IPS DF 19.7 (cell line): ENCODE measurements around the gene PROX1.

ENCODE experiments used
- DNase-seq: peaks from one replicate; pipeline ENCODE4 v3.0.0-alpha.2; 2013; ENCODE audit warnings: low read depth, low spot score

Gene PROX1

DNA sequence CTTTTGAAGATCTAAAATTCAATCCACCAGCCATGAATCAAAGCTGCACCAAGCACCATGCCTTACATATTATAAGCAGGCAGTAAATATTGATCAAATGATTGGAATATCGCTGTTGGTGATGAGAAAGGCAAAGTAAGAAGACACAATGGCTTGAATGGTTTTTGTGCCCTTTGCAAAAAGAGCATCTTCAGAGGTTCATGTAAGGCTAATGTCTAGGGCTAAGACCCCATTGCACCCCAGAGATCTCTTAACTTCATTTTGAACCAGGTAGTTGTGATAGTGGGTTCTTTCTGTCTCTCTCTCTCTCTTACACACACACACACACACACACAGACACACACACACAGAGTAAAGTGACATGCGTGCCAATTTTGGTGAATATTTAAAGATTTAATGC, 12.0 kb downstream of the PROX1 start:
- no peak for DNase-seq

DNA sequence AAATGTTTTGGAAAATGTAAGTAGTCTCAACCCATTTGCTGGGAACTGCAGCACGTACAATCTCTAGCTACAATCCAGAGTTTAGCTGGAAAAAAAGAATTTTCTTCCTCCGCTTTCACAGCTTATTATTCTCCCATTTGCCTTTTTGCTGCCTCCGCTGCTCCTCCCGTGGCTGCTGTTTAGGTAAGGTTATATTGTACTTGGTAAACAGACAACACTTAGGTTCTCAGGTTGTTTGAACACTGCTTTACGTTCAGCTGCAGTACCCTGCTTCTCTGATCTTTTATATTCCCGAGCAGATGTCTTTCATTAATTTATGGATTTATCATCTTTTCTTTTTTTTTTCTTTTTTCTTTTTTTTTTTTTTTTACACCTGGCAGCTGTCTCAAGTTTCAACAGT, 14.3 kb downstream of the PROX1 start:
- no peak for DNase-seq

DNA sequence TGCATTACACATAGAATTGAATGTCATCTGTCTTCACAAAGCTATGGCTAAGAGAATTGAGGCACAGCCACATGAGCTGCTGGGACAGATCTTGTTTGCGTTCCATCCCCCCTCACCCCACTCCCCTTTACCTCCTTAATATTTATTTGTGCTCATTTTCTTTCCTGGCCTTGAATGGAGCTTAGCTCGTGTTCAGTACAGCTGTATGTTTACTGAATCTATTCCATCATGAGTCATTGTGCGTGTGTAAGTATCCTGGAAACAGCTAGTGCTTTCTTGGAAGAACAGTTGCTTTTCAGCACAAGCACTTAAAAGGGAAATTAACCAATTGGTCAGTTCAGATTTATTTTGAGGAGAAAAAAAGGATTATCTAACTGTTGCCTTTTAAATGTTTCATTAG, 14.7 kb downstream of the PROX1 start:
- no peak for DNase-seq

DNA sequence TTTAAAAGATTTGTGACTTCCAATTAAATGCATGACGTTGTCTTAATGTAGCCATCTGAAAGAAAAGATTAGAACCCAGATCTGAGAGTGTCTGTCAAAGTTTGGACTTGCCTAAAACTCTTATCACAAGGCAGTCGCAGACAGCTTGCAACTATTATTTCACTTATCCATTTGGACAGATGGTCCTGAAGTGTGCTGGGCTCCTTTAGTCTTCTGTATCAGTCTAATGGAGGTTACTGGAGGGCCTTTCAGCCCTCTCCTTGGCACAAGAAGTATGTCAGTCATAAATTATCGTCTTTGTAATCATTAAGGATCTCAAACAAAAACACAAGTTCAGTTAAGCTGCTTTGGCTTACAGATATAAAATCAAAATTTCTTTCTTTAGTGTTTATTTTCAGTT, 15.5 kb downstream of the PROX1 start:
- DNase-seq: no peak

DNA sequence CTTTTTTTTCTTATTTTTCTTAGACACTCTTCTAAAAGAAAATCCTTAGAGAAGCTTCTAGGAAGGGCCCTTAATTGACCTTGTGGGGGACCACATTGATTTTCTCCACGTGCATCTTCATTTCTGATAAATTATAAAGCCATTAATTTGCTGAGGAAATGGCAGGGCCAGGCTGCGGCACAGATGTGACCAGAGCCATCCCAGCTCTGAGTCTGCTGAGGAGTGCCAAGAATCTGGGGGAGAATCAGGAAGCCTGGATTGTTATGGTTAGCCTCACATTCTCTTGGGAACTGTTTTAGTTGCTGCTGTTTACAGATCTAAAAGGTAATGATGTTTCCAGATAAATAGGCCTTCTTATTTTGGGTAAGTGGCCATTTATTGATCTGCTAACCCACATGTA, 16.2 kb downstream of the PROX1 start:
- no peak for DNase-seq

DNA sequence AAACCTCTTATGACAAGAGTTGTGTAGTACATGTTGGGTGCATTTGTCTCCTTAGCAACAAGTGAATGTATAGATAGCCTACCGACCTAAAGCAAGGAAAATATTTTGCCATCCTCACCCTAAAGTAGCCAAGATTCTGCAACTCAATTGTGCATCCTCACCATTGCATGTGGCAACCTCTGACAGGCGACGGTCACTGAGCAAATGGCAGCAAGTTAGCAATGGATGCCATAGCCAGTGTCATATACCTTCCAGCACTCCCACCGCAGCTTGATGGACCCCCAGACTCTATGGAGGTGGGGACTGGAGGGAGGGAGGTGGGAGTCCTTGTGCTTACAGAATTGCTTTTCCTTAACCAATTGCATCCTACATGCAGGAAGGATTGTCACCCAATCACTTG, 17.0 kb downstream of the PROX1 start:
- DNase-seq: no peak

DNA sequence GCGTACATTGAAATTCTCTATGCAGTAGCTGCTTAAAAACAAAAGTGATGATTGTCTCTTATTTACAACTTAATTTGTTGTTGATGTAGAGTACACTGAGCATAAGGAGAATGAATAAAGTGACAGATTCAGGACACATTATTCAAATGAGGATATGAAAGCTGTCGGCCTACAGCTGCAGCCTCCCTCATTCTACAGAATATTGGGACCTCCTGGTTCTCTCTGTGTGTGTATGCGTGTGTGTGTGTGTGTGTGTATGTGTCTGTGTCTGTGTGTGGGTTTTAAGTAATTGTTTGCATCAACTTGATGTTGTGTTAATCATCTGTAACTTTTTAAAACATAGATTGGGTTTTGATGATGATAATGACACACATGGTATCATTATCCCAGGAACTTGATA, 17.9 kb downstream of the PROX1 start:
- DNase-seq: no peak

DNA sequence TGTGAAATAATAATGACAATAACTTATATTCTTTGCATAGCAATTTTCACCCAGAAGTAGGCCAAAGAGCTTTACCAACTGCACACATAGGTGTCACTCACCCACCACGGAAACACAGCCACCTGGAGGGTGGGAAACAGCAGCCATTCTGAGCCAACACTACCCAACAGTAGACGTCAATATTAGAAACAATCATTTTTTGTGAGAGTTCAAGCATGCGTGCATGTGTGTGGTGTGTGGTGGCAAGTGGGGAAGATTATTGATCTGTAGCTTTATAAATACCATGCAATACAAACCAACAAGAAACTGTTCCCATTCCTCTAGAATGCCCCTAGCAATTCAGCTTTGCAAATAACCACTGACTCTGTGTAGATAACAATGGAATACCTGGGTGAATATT, 19.1 kb downstream of the PROX1 start:
- DNase-seq: no peak

DNA sequence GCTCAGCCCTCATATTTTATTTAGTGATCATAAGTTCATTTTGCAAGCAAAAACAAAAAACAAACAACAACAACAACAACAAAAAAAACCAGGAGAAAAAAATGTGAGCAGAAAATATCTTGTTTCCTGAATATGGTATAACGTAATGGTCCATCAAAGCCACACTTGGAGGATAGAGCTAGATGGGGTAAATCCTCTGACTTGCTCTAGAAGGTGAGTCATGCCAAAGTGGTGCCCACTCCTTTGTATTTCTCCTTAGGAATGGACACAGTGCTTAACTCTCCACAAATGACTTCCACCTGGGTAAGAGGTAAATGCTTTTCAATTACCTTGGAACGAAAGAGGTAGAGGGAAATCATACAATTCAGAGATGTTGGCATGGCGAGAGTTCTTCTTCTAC, 20.6 kb downstream of the PROX1 start:
- no peak for DNase-seq

DNA sequence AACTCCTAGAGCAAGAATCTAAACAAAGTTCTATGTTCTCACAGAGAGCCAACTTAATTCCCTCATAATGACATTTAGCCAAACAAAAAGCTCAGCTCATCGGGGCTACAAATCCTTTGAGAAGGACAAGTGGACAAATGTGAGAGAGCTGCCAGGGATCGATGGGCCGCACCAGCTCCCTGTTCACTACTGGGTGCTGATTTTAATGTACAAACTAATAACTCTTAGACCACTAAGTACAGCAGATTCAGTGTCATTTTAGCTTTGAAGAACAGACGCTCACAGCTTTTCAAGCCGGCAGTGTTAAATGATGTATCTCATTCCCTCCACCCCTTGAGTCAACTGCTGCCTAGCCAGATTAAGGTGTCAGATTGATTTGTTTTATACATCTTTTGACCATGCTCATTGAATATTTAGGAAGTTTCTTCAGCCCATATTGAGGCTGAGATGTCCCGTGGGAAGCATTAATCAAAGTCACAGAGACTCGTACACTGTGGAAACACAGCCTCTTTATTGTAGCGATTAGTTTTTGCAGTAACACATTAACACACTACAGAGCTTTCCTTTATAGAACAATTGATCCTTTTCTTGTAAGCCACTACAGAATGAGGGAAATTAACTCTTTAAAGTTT, 21.1 kb downstream of the PROX1 start:
- DNase-seq: no peak

DNA sequence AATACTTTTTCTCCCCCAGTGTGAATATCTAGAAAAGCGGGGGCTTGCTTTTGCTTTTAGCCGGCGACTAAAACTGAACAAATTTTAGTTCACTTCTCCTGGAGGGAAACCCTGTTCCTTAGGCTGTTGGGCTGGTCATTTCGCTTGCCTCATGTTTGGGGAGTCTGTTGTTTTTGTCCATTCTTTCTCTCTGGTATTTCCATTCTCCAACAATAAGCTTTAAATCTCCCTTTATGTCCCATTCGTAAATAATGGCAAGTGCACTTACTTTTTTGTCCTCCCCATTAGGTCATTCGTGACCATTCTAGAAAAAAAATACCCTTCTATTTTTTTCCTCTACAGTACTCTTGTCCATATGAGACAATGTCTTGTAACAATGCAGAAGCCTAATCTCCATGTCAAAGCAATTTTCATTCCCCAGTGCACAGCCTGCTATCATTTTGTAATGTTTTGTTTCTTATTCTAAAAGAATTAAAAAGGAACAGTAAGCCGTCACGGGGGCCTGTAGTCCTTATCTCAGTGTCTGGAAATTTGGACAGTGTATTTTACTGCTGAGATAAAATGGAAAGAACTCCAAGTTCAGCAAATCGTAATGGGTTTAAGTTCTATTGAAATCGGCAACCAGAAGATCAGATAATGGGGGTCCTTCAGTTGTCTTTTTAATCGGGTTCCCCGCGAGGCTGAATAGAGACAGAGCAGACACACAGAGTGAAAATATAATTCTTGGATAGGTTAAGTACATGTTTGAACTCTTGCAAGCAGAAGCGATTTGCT, 21.8 kb downstream of the PROX1 start:
- DNase-seq: no peak

DNA sequence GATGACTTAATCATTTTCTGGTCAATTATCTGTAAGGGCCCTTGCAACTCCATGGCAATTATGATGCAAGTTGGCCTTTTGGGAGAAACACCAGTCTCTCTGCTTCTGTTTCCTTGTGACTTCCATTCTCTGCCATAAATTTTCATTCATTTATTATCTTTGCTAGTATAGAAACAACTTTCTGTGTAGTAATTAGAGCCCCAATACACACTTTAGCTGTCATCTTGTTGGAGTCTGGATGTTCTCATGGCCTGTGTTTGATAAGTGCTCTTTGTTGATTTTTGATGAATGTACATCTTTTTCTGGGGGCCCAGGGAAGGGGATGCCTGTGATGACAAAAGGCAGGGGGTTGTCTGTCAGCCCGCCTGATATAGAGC, 22.4 kb downstream of the PROX1 start:
- DNase-seq: no peak

DNA sequence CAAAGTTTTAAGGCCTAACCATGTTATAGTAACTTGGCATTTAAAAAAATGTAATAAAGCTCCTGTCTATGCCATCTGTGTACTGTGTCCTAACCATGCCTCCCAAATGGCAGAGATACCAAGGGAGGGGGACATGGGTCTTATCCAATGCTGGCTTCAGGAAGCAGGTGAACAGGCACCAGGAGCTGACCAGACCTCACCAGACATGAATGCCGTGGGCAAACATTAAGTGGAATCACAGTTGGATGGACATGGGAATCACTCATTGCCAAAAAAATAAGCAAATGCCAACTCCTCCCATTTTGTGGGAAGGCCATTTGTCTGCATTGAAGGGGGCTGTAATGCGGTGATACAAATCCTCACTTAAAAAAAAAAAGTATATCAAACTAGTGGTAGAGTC, 22.9 kb downstream of the PROX1 start:
- no peak for DNase-seq

DNA sequence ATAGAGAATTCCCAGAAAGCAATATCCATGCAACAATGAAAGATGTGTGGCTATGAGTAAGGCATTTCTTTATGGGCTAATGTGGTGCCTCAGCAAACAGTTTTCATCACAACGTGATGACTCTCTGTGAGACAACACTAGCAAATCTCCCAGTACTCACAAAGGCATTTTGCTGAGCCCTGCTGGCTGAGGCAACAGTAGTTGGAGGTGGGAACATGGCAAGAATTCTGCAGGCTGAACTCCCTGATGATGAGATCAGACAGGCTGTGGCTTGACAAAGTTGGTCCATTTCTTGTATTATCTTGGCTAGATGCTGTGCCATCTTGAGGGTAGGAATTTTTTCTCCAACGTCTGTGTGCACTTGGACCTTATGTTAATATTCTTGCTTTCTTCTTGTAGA, 24.6 kb downstream of the PROX1 start:
- DNase-seq: no peak

DNA sequence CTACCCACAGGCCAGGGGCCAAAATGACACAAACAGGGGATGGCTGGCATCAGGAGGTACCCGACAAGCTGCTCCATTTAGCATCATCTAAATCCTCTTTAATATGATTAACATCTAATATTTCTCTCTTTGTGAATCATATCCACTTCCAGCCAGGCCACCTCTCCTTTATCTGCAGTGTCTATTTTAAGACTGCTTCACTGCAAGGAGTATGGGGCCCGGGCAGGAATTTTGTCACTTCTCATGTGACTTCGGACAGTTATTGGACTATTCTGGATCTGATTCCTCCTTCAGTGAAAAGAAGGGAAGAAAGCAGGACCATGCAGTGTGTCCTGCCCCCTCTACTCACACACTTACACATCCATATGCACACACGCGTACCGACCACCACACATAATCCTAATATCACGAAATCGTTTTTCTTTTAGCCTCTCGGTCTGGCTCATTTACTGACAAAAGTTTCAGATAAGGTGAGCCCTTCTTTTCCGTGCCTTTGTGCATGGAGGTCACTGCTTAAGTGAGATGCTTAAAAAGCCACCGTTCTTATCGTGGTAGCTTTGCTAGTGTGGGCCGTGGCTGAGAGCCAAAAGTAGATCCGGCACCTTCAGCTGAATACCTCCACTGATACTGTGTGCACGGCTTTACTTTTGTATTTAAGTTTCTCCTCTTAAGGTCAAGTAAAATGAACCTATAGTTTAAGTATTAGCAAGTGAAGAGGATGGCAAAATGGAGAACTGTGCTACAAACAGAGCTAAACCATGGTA, 26.0 kb downstream of the PROX1 start:
- no peak for DNase-seq

DNA sequence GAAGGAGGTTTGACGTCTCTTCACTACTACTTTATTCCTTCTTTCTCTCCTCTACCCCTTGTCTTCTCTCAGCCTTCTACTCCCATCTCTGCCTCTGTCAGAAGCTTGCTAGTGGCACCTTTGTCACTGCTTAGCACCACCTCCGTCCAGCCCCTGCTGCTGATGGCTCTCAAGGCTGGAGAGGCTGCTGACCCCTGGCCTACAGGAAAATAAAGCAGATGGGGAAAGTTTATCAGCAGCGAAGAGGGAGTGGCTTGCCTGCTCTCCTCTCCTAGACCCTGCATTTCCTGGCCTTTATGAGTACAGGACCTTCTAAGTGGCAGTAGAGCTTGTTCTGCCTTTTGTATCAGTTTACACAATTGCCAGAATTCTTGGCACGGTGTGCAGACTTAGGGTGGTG, 27.0 kb downstream of the PROX1 start:
- no peak for DNase-seq

DNA sequence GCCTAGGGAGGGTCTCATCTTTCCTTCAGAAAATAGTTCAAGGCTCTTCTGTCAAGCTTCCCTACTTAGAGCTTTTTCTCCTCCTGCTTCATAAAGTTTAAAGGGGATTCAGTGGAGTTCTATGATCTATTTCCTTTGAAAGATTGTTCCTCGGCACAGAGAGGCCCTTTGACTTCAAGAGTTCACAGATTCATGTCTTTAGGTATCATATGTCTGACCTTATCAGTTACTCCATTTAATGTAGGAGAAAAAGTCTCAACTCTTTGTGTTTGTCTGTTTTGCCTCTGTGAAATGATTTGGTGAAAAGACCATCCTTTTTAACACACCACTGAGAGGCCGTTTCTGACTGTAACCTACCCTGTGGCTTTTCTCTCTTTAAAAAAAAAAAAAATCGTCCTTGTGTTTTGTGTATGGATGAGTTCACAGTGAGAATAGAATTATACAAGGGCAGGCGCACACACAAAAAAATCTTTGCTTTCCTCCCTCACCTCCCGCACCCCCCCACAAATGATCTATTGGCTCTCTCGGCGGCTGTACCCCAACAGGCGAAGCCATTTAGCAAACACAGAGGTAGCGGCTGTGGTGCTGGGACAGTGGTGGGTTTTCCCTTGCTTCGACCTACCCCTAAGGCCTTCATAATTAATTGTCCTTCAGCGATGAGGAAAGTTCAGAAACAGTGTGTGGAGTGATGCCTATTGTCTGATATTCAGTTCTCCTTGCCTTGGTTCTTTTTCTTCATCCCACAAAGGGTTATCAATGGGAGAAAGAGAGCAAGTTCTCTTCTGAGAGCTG, 29.6 kb downstream of the PROX1 start:
- no peak for DNase-seq

DNA sequence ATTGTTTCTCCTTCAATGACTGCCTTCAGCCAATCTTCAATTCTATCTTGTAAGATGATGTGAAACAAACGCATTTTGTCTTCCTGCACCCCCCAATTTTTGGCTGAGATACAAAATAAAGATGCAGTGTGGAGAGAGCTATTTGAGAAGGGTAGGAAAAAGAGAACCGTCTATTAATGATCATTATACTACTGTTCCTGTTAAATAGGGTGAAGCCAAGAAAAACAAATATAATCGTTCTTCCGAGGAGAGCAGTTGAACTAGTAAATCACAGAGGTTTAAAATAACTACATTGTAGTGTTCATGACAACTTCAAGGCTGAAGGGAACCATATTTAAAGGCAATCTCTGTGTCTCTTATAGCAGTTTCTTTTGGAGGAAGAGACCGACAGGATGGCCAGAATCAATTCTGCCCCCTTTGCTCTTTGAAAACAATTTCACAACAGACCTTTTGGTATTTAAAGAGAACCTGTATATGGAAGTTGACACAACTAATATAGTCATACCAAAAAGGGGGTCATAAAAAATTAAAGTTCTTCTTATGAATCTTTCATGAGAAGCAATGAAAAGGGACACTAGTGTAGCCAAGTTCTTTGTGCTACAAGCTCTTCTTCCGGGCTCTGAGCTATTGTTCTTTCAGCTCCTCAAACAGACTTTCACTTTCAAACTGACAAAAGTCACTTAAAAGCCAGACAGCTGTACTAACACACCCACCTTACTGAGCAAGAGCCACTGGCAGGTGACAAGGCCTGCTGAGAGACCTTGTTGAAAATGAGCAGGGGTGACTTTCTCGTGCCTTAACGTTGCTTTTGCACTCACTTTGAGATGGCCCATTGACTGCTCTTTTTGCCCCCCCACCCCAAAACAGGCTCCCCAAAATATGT, 30.9 kb downstream of the PROX1 start:
- no peak for DNase-seq

DNA sequence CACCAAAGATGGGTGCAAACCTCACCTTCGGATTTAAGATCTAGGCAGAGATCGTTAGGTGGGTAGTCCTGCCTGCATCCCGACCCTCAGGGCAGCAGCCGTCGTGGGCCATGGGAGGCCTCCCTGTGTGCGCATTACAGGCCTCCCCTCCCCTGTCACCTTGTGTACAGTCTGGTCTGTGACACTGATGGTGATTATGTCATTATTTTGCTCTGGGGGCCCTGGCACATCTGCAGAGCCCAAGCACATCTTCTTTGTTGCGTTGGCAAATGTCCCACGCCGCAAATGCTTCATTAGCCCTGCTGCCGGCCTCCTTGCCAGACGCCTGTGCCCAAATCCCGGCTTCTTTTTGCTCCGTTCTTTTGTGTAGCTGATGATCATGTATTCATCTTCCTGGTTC, 31.7 kb downstream of the PROX1 start:
- DNase-seq: no peak

DNA sequence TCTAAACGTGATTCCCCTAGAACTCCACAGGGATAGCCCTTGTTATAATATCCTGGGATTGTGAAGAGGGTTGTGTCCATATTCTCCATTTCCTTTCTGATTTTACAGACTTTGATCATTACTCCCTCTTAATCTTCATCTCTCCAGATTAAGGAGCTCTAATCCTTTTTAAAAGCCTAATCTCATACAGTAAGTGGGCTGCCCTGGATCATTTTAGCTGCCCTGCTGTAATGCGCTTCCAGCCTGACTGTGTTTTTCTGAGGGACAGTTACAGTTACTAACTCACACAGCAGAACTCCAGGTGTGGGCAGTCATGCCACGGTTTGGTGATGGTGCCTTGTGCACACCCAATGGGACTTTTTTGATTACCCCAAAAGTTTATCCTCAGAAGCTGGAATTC, 33.5 kb downstream of the PROX1 start:
- DNase-seq: no peak

DNA sequence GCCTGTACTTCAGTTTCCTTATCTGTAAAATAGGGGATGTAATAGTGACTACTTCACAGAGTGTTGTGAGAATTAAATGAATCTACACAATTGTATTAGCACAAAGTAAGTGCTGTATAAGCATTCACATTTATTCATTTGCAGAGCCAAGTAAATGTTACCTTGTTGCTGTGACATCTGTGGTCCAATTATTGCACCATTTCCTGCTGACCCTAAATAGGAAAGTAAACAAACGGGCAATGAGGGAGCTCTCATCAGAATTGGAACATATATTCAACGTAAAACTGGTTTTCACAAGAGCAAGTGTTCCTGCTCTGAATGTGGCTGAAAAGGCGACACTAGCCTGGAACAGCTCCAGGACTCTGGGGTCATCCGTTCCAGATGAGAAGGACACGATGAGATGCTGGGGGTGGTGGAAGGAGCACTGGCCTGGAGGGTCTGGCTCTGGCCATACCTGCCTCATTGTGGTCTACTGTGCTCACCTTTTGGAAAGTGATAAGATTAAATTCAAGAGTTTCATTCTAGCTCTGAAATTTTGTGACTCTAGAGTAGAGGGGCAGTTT, 34.5 kb downstream of the PROX1 start:
- DNase-seq: no peak
